BE2C (cell line): ENCODE results near the gene KIF1B.

Experiments used
- DNase-seq: peaks from one replicate; pipeline ENCODE4 v3.0.0-alpha.2; 2020
- H3K27me3 ChIP-seq: fragments of 250-450 bp; sonication (Bioruptor Pico); 2 replicates; pipeline ENCODE4 v1.5.1; 2020; ENCODE audit warnings: mild to moderate bottlenecking
- H3K36me3 ChIP-seq: fragments of 250-450 bp; sonication (Bioruptor Pico); 2 replicates; pipeline ENCODE4 v1.5.1; 2020; ENCODE audit warnings: mild to moderate bottlenecking
- H3K4me1 ChIP-seq: fragments of 250-450 bp; sonication (Bioruptor Pico); 2 replicates; pipeline ENCODE4 v1.5.1; 2020
- H3K4me3 ChIP-seq: 2 replicates; pipeline ENCODE4 v1.5.1; 2011; ENCODE audit warnings: low read depth, low read length
- H3K9me3 ChIP-seq: fragments of 250-450 bp; sonication (Bioruptor Pico); 2 replicates; pipeline ENCODE4 v1.5.1; 2020
- CTCF ChIP-seq: IDR thresholded peaks from 2 replicates; pipeline ENCODE4 v1.5.1; 2012; ENCODE audit warnings: mild to moderate bottlenecking, low read depth, low read length

The KIF1B gene

DNA sequence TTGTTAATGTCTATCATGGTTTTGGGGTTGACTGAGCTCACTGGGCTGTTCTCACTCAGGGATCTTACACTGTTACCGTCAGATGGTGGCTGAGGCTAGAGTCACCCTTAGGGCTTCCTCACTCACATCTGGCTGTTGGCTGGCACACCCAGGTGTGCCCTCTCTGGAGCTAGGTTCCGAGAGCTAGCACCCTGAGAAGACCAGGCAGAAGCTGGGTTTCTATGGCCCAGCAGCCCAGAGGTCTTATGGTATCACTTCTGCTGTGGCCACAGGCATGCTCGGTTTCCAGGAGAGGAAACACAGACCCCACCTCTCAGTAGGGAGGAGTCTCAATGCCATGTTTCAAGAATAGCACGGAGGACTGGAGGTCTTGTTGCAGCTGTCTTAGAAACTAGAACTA is 20.7 kb upstream of the KIF1B start:
- no peaks in the 10 kb centered on the region for H3K4me1 ChIP-seq
- H3K36me3 ChIP-seq = no peaks in the 10 kb centered on the region
- no peaks in the 10 kb centered on the region for H3K9me3 ChIP-seq
- TF ChIP-seq CTCF = no peak
- no peak overlapping the region for H3K4me3 ChIP-seq
- DNase-seq = no peak
- H3K27me3 ChIP-seq = no peaks in the 10 kb centered on the region

- no peak for DNase-seq
Observed at GRCh38 chr1:10192263-10192662, 18.1 kb upstream of the KIF1B start.

GRCh38 chr1:10193288-10193687 is 17.1 kb upstream of the KIF1B start:
- TF ChIP-seq CTCF = no peak
- Histone ChIP-seq H3K9me3 (no peaks in the 10 kb centered on the region), H3K27me3 (no peaks in the 10 kb centered on the region), H3K4me1 (no peaks in the 10 kb centered on the region), H3K4me3 (no peak overlapping the region), H3K36me3 (no peaks in the 10 kb centered on the region)
- DNase-seq = no peak

More at GRCh38 chr1:10192263-10192662, 18.1 kb upstream of the KIF1B start:
- no peak for TF ChIP-seq CTCF
- H3K9me3 ChIP-seq = no peaks in the 10 kb centered on the region
- H3K36me3 ChIP-seq = no peaks in the 10 kb centered on the region
- no peaks in the 10 kb centered on the region for H3K4me1 ChIP-seq
- no peaks in the 10 kb centered on the region for H3K27me3 ChIP-seq
- no peak overlapping the region for H3K4me3 ChIP-seq

GRCh38 chr1:10195570-10195969 is 14.8 kb upstream of the KIF1B start:
- no peak for DNase-seq
- TF ChIP-seq CTCF = no peak
- Histone ChIP-seq H3K9me3 (no peaks in the 10 kb centered on the region), H3K4me1 (no peaks in the 10 kb centered on the region), H3K27me3 (no peaks in the 10 kb centered on the region), H3K36me3 (no peaks in the 10 kb centered on the region), H3K4me3 (no peak overlapping the region)

GRCh38 chr1:10196976-10197375 is 13.4 kb upstream of the KIF1B start:
- no peak for DNase-seq
- TF ChIP-seq CTCF = no peak
- H3K4me3 ChIP-seq = no peak overlapping the region
- no peaks in the 10 kb centered on the region for H3K9me3 ChIP-seq
- H3K36me3 ChIP-seq = no peaks in the 10 kb centered on the region
- H3K27me3 ChIP-seq = no peaks in the 10 kb centered on the region
- H3K4me1 ChIP-seq = no peaks in the 10 kb centered on the region

DNA sequence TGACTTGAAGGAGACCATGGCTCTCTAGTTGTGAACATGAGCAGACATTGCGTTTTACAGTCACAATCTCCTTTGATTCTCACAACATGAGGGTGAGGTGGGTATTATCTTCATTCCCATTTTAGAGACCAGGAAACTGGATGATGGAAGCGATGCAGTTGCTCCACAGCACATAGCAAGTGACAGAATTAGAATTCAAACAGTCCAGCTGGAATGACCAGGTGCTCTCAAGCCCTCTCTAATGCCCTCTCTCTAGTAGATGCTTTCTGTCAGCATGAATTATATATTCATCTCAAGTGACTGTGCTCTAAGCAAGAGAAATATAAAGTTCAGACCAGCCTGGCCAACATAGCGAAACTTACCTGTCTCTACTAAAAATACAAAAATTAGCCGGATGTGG is 9.8 kb upstream of the KIF1B start:
- no peak for DNase-seq
- Histone ChIP-seq H3K4me3 (no peak overlapping the region), H3K4me1 (no peaks in the 10 kb centered on the region), H3K9me3 (no peaks in the 10 kb centered on the region), H3K27me3 (no peaks in the 10 kb centered on the region), H3K36me3 (no peaks in the 10 kb centered on the region)
- TF ChIP-seq CTCF = no peak
